ENCODE results near the gene RBBP8. TPM values are rescaled to one million over a fixed set of nuclear protein-coding genes. Genes with fewer than 3 reads are reported as not detected.
"Not testable (repeated sequence)": the region's sequence is repeated elsewhere in the genome, so short reads cannot be mapped to it uniquely, and the experiment has no call there.

Gene RBBP8
- polyA plus RNA-seq, 1 donor from 2014 or later, result 10.8 TPM

DNA sequence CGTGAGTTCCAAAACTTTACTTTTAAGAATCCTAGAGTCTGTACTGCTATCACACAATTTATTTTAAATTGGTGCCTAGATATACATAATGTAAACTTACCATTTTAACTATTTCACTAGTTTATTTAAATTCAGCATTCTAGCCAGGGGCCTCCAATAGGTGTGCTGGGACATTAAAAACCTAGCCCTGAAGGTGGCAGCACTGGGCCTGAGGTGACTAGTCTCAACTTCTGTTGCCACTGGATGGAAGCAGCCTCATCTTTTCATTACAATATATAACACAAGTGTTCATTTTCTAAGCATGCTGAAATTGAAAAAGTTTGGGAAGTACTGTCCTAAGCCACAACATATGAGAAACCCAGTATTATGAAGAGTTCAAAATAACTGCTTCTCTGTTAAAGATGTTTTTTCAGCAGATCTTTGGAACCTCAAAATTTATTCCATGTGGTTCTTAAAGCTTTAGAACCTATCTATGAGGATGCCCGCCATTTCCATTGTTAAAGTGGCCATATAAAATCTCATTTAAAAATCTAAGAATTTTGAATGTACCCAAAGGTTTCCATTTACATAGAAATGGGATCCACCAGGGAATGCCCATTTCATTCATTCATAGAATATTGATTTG is 2.9 kb upstream of the RBBP8 start:
- Mint-ChIP-seq H3K27ac (peak overlapping the region in 2 of 3 donors; percentile 29 to 59), H3K9me3 (no peaks in the 10 kb centered on the region), H3K27me3 (no peaks in the 10 kb centered on the region), H3K36me3 (no peaks in the 10 kb centered on the region), H3K4me1 (peaks cover 10 to 16% (median 11%) of the 10 kb centered on the region in 3 donors), H3K4me3 (peak overlapping the region in 1 of 4 donors; percentile 64)

- H3K27me3 Mint-ChIP-seq, result no peaks in the 10 kb centered on the region
Measured at GRCh38 chr18:22932885-22933205, 283 bp upstream of the RBBP8 start.

DNA sequence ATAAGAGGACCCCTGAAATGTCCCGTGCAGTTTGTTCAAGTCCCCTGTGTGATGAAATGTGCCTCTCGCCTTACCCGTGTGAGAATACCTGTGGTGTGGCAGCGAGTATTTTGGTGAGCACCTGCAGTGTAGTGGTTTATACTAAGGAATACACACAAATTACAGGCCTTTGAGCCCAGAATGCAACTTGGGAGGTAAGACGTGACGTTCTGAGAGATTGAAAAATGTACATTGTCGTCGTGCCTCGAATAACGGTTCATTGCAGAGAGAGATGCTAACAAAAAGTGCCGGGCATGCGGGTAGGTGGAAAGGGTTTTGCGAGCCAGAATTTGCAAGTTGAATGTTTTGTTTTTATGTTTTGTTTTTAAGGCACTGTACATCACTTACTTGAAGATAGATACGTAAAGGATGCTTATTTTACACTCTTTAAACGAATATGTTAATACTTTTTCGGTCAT is 867 bp downstream of the RBBP8 start:
- H3K4me3 Mint-ChIP-seq, result peak overlapping the region; percentile 95 to 98 (median 96)
- H3K4me1 Mint-ChIP-seq, result peaks cover 9 to 16% (median 12%) of the 10 kb centered on the region in 3 donors
- H3K27ac Mint-ChIP-seq, result peak overlapping the region; percentile 91 to 98 (median 97)
- no peaks in the 10 kb centered on the region for H3K9me3 Mint-ChIP-seq
- peaks cover 4% of the 10 kb centered on the region for H3K36me3 Mint-ChIP-seq
- no peaks in the 10 kb centered on the region for H3K27me3 Mint-ChIP-seq

More at GRCh38 chr18:22932885-22933205, 283 bp upstream of the RBBP8 start:
- peak overlapping the region; percentile 95 to 98 (median 96) for H3K4me3 Mint-ChIP-seq
- H3K9me3 Mint-ChIP-seq, result no peaks in the 10 kb centered on the region
- H3K27ac Mint-ChIP-seq, result peak overlapping the region; percentile 91 to 98 (median 97)
- H3K36me3 Mint-ChIP-seq, result peaks cover 1% of the 10 kb centered on the region
- peaks cover 11 to 20% (median 12%) of the 10 kb centered on the region in 3 donors for H3K4me1 Mint-ChIP-seq

- Mint-ChIP-seq H3K9me3 (no peaks in the 10 kb centered on the region), H3K4me3 (peak overlapping the region; percentile 52 to 95 (median 66)), H3K36me3 (peaks cover 4% of the 10 kb centered on the region), H3K4me1 (peaks cover 12 to 21% (median 14%) of the 10 kb centered on the region in 3 donors), H3K27ac (peak overlapping the region in 1 of 3 donors; percentile 91), H3K27me3 (no peaks in the 10 kb centered on the region)
Measured at GRCh38 chr18:22934789-22935188, 1.7 kb downstream of the RBBP8 start.

- Mint-ChIP-seq H3K9me3 (no peaks in the 10 kb centered on the region), H3K27me3 (no peaks in the 10 kb centered on the region), H3K4me1 (peaks cover 12 to 22% (median 14%) of the 10 kb centered on the region in 3 donors), H3K4me3 (peak overlapping the region in 1 of 4 donors; percentile 71), H3K36me3 (peaks cover 4% of the 10 kb centered on the region), H3K27ac (peak overlapping the region in 1 of 3 donors; percentile 91)
Measured at GRCh38 chr18:22935431-22935830, 2.3 kb downstream of the RBBP8 start.

DNA sequence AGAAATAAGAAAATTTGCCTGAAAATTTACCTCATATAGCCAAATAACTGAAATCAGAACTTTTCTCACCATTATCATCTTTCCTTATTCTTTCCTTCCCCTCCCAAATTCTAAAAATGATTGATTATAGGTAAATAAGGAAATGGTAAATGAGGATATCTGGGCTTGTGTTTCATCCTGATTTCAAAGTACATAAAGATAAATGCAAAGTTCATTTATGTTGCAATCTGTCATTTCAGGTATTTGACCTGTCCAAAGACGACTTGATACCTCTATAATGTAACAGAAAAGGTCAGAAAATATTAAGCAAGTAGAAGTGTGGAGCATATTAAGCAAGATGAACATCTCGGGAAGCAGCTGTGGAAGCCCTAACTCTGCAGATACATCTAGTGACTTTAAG is 3.4 kb downstream of the RBBP8 start:
- peaks cover 12 to 17% (median 14%) of the 10 kb centered on the region in 3 donors for H3K4me1 Mint-ChIP-seq
- peak overlapping the region in 1 of 4 donors; percentile 78 for H3K4me3 Mint-ChIP-seq
- H3K36me3 Mint-ChIP-seq, result peaks cover 6% of the 10 kb centered on the region
- no peaks in the 10 kb centered on the region for H3K27me3 Mint-ChIP-seq
- no peaks in the 10 kb centered on the region for H3K9me3 Mint-ChIP-seq
- peak overlapping the region in 1 of 3 donors; percentile 85 for H3K27ac Mint-ChIP-seq

DNA sequence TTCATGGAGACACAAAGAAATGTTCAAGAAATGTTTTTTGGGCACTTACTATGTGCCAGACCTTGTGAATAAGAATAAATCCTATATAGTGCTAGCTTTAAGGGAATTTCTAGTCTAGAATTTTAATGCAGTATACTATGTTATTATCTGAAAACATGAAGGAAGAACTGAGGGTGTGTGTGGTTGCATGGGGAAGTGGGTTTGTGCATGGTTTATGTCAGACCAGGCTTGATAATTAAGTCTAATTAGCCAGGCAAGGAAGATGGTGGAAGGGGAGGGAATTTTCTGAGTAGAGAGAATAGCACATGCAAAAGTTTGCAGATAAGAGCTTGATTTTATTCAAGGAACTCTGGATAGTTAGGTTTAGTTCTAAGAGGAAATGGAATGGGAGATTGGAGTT is 6.5 kb downstream of the RBBP8 start:
- Mint-ChIP-seq H3K36me3 (peaks cover 6% of the 10 kb centered on the region), H3K27ac (no peak overlapping the region), H3K4me1 (peaks cover 3 to 10% (median 6%) of the 10 kb centered on the region in 3 donors), H3K4me3 (no peak overlapping the region), H3K27me3 (no peaks in the 10 kb centered on the region), H3K9me3 (no peaks in the 10 kb centered on the region)

DNA sequence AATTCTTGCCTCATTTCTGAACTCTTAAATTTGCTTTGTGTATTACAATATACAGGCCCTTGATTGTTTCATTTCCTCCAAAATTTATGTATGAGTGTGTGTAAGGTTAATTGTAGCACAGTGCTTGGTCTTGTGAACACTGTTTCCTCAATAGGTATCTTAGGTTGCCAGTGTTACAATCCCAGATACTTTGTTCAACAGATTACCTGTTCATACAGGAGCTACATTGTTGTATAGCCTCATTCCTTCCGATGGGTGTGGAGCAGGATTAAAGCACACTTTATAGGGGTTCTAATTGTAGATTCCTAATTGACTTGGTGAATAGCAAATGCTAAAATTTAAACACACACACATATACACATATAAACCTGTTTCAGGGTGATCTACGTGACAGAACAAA is 10.7 kb downstream of the RBBP8 start:
- H3K36me3 Mint-ChIP-seq, result peaks cover 4% of the 10 kb centered on the region
- peaks cover 2 to 6% (median 3%) of the 10 kb centered on the region in 3 donors for H3K4me1 Mint-ChIP-seq
- no peaks in the 10 kb centered on the region for H3K27me3 Mint-ChIP-seq
- no peak overlapping the region for H3K27ac Mint-ChIP-seq
- no peaks in the 10 kb centered on the region for H3K9me3 Mint-ChIP-seq
- H3K4me3 Mint-ChIP-seq, result no peak overlapping the region

GRCh38 chr18:22946217-22946616 is 13.1 kb downstream of the RBBP8 start:
- Mint-ChIP-seq H3K27me3 (no peaks in the 10 kb centered on the region), H3K36me3 (peaks cover 7% of the 10 kb centered on the region), H3K4me3 (no peak overlapping the region), H3K4me1 (no peaks in the 10 kb centered on the region), H3K27ac (no peak overlapping the region), H3K9me3 (no peaks in the 10 kb centered on the region)

- H3K27me3 Mint-ChIP-seq, result no peaks in the 10 kb centered on the region
- peaks cover 7% of the 10 kb centered on the region for H3K36me3 Mint-ChIP-seq
- no peaks in the 10 kb centered on the region for H3K9me3 Mint-ChIP-seq
- no peak overlapping the region for H3K4me3 Mint-ChIP-seq
- H3K27ac Mint-ChIP-seq, result no peak overlapping the region
- H3K4me1 Mint-ChIP-seq, result peaks cover 1 to 2% (median 2%) of the 10 kb centered on the region in 3 donors
Measured at GRCh38 chr18:22946846-22947245, 13.7 kb downstream of the RBBP8 start.

GRCh38 chr18:22951823-22952222 is 18.7 kb downstream of the RBBP8 start:
- no peak overlapping the region for H3K27ac Mint-ChIP-seq
- H3K36me3 Mint-ChIP-seq, result peaks cover 17% of the 10 kb centered on the region
- peaks cover 0 to 2% (median 0%) of the 10 kb centered on the region in 3 donors for H3K9me3 Mint-ChIP-seq
- peaks cover 6 to 15% (median 8%) of the 10 kb centered on the region in 3 donors for H3K4me1 Mint-ChIP-seq
- H3K27me3 Mint-ChIP-seq, result no peaks in the 10 kb centered on the region
- no peak overlapping the region for H3K4me3 Mint-ChIP-seq

- H3K27me3 Mint-ChIP-seq, result no peaks in the 10 kb centered on the region
- no peak overlapping the region for H3K4me3 Mint-ChIP-seq
- H3K36me3 Mint-ChIP-seq, result peaks cover 16% of the 10 kb centered on the region
- no peak overlapping the region for H3K27ac Mint-ChIP-seq
- peaks cover 0 to 2% (median 0%) of the 10 kb centered on the region in 3 donors for H3K9me3 Mint-ChIP-seq
- peaks cover 6 to 15% (median 8%) of the 10 kb centered on the region in 3 donors for H3K4me1 Mint-ChIP-seq
Measured at GRCh38 chr18:22952525-22952924, 19.4 kb downstream of the RBBP8 start.

DNA sequence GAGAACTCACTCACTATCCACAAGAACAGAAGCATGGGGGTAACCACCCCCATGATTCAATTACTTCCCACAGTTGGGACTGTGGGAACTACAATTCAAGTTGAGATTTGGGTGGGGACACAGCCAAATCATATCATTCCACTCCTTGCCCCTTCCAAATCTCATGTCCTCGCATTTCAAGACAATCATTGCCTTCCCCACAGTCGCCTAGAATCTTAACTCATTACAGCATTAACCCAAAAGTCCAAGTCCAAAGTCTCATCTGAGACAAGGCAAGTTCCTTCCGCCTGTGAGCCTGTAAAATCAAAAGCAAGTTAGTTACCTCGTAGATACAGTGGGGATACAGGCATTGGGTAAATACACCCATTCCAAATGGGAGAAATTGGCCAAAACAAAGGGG is 20.9 kb downstream of the RBBP8 start:
- Mint-ChIP-seq H3K4me1 (peaks cover 6 to 15% (median 8%) of the 10 kb centered on the region in 3 donors), H3K36me3 (peaks cover 16% of the 10 kb centered on the region)
- H3K27ac Mint-ChIP-seq, H3K27me3 Mint-ChIP-seq, H3K9me3 Mint-ChIP-seq, H3K4me3 Mint-ChIP-seq: not testable (repeated sequence)

DNA sequence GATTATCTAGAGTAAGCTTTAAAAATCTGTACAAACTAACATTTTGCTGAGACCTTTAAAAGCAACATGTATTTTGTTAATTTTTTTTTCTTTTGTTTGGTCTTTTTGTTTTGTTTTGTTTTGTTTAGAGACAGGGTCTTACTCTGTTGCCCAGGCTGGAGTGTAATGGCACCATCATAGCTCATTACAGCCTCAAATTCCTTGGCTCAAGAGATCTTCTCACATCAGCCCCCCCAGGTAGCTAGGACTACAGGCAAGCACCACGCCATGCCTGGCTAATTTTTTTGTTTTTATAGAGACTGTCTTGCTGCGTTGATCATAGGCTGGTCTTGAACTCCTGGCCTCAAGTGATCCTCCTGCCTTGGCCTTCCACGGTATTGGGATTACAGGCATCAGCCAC is 23.1 kb downstream of the RBBP8 start:
- peaks cover 16% of the 10 kb centered on the region for H3K36me3 Mint-ChIP-seq
- peaks cover 6 to 15% (median 8%) of the 10 kb centered on the region in 3 donors for H3K4me1 Mint-ChIP-seq
- peaks cover 0 to 2% (median 0%) of the 10 kb centered on the region in 3 donors for H3K9me3 Mint-ChIP-seq
- H3K27me3 Mint-ChIP-seq, result no peaks in the 10 kb centered on the region
- no peak overlapping the region for H3K4me3 Mint-ChIP-seq
- H3K27ac Mint-ChIP-seq, result no peak overlapping the region

DNA sequence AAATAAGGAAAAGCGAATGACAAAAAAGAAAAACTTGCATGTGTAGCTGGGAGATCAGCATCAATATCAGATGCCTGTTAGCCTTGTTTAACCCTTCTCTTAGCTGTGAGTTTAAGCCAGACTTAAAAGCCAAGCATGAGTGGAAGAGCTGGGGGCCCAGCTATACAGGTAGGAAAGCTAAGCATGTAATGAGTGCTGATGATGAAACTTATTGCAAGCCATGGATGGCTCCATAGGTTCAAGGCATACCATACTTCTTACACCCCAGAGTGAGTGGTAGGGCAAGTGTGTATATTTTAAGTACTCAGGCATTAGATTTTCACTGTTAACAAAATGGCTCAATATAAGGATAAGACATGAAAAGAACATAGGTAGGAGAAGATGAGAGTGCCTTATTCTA is 28.0 kb downstream of the RBBP8 start:
- no peaks in the 10 kb centered on the region for H3K9me3 Mint-ChIP-seq
- peaks cover 5% of the 10 kb centered on the region for H3K36me3 Mint-ChIP-seq
- H3K27me3 Mint-ChIP-seq, result no peaks in the 10 kb centered on the region
- peaks cover 0 to 4% (median 2%) of the 10 kb centered on the region in 3 donors for H3K4me1 Mint-ChIP-seq
- no peak overlapping the region for H3K4me3 Mint-ChIP-seq
- no peak overlapping the region for H3K27ac Mint-ChIP-seq

DNA sequence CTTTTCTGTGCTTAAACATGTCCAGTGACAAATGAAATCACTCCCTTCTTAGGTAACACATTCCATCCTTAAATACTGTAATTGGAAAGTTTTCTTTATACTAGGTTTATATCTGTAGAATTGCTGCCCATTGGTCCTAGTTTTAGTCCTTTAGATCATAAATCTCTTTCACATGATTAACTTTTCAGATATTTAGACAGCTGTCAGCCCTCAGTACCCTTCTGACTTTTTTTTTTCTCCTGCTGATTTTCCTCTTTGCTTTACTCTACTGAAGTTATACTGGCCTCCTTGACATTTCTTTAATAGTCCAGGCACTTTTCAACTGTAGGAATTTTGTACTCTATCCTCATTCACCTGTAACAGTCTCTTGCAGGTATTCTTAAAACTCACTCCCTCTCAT is 28.9 kb downstream of the RBBP8 start:
- Mint-ChIP-seq H3K27ac (no peak overlapping the region), H3K4me1 (peaks cover 0 to 4% (median 2%) of the 10 kb centered on the region in 3 donors), H3K36me3 (peaks cover 5% of the 10 kb centered on the region), H3K27me3 (no peaks in the 10 kb centered on the region), H3K9me3 (no peaks in the 10 kb centered on the region), H3K4me3 (no peak overlapping the region)
